Pulmonary artery endothelial cell (primary cell): Measurements from ENCODE around the gene NKX1-2. TPM values are rescaled to one million over a fixed set of nuclear protein-coding genes. Genes with fewer than 3 reads are reported as not detected.
A peak's percentile ranks its signal among the peaks of the same experiment; 100 is the strongest.
"Not testable (repeated sequence)": the region's sequence is repeated elsewhere in the genome, so short reads cannot be mapped to it uniquely, and the experiment has no call there.

Experiments used
- DNase-seq: peaks from one replicate; pipeline ENCODE4 v3.0.0-alpha.2; 2011; ENCODE audit warnings: low read depth, low spot score
- total RNA-seq: library from RNA; depleted of rRNA; stranded (reverse); fragments of >200 nt; gene quantifications from 2 replicates; pipeline ENCODE4 v1.2.3, GENCODE V29; 2014

NKX1-2 gene
- total RNA-seq, 1 donor from 2014 or later: not detected

DNA sequence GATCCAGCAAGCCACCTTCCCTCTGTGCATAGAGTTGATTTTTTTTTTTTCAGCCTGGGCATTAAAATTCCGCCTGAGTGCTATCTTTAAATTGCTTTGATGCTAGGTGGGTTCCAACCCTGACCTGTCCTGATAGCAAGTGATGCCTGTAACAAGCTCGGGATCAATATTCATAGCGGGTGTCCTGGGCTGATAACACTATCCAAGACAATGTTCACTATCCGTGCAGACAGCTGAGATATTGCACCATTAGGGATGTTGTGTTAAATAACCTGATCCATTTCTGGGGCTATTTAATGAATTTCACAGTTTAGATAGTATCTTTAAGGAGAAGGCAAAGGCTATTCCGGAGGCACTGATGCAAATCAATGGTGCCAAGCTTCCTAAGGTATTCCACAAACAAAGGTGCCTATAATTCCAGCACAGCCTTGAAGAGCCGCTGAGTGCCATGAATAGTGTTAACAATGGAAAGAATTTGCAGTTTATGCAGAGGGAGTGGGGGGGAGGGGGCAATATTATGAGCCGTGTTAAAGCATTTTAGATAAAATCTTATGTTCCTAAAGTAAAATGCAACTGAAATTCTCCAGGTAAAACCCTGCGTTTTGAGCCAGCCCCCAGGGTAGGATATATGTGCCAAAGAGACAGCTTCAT is 4.2 kb upstream of the NKX1-2 start:
- no peak for DNase-seq

DNA sequence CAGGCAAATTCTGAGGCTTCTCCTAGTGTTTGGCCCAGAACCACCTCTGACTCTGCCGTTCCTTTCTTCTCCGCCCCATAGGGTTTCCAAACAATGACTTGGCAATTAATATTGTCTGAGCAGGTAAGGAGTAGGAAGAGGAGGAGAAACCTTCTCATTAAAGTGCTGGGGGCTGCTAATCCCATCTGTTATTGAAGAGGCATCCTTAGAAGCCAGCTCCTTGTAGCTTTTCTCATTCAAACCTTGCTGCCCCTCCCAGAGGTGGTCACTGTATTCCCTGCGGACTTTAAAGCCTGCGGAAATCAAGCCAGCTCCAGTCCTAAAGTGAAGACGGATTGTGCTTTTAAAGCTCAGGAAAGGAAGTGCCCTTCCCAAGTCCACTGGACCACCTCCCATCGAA is 1.4 kb upstream of the NKX1-2 start:
- no peak for DNase-seq

DNA sequence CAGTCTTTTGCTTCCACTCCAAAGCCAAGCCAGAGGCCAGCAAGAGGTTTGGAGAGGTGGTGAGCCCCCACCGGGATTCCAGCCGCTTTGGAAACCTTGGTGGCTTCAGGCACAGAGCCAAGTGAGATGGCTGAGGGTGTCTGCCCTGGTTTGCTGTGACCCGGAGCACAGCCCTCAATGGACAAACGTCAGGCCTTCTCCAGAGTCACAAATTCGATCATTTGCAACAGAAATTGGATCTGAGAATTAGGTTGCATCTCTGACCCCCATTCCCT is 885 bp upstream of the NKX1-2 start:
- no peak for DNase-seq

DNA sequence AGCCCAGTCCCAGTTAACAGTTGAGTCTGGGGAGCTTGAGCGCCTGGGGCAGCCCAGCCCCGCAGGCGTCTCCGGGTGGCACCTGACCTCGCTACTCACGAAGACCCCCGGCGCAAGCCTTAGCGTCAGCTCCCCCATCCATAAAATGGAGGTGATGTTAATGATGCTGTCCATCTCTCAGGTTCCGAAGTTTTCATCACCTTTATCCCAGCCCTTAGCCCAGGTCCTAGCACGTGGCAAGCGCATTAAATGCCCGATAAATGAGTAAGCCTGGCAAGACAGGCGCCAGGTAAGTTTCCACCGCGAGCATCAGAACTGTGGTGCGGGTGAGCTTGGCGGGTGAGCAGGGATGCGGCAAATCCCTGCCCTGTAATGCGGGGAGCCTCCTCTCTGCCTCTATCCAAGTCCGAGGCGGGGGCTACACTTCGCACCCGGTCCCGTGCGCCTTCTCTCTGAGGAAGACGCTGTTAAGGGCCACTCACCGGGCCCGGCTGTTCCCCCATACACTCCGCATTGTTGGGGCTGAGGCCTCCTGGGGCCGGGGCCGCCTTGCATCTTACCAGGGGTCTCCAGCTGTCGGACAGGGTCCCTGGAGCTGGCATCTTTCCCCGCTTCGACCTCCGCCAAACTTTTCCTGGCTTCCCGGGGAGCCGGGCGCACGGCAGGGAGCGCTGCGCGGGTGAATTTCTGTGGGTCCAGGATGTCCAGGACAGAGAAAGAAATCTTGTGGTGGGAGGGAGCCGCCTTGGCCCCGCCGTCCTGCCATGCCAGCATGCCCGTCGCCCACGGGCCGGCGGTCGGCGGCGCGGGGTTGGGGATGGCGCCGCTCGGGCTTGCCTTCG is 444 bp downstream of the NKX1-2 start:
- DNase-seq: no peak

DNA sequence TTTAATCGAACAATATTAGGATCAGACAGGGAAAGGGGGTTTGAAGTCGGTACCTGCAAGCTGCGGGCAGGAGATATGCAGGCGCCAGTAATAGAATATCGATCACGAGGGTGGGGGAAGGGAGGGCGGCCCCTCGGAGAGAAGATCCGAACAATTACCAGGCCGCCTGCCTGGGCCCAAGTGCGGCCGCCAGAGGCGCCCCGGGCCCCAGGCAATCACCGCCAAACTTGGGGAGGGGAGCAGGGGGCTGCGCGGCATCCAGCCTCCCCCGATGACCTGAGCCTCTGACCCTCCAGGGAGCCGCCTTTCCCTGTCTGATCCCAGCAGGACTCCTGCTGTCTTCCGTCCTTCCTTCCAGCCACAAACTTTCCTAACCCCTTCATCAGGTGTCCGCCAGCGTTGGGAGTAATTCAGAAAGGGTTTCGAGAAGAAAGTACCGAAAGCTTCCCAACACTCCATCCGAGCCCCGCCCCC is 1.1 kb downstream of the NKX1-2 start:
- no peak for DNase-seq

DNA sequence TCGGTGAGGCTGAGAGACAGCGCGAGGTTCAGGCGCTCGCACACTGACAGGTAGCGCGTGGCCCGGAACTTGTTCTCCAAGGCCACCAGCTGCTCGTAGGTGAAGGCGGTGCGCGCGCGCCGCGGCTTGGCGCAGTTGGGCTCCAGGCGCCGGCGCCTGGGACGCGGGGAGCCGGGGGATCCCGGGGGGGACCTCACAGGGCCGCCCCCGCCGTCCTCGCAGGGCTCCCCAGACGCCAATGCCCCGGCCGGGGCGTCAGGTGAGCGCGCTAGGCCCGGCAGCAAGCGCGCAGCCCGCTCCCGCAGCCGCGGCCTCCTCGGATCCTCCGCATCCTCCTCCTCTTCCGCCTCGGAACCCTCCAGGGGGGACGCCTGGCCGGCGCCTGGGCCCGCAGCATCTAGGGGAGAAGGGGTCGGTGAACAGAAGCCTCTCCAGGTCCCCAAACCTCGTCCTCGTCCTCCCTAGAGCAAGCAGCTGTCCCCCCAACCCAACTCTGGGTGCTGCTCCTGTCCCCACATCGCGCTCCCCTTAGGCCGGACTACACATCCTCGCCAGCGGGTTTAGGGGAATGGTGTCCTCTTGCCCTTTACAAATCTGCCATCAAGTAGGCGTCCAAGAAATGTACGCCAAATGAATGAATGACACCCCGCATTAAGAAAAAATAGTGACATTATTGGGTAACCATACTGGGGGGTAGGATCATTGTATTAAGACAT is 1.9 kb downstream of the NKX1-2 start:
- DNase-seq: no peak

DNA sequence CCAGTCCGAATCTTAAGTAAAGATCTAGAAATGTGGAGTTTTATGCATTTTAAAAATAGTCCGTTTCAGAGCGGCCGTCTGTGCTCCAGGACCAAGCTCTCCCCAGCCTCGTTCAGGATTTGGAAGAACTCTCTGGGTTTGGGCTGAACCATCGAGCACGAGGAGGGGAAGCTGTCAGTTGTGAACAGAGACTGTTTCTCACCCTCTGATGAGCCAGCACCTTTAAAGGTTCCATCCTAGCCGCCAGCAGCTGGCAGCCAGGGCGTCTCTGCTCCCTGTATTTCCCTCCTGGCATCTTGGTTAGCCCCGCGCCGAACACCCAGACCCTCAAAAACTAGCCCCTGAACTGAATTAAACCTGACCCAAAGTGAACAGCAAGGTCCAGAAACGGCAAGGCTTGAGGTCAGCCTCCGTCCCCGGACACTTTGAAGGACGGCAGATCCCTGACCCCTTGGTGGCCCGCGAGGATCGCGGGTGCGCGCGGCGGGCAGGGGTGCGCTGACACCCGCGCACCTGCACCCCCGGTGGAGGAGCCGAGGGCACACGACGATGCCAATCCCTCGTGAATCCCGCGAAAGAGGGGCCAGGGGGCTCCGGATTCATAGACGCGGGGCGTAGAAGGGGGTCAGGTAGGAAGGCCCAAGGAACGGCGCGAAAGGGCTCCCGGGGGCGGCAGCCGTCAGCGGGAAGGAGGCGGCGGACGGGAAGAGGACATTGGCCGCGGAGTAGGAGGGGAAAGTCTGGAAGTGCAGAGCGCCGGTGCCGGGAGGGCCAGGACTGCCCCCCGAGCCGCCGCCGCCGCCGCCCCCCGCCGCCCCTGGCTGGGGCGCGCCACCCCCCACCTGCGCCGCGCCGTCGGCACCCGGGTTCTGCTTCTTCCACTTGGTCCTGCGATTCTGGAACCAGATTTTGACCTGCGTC is 2.7 kb downstream of the NKX1-2 start:
- DNase-seq: no peak

DNA sequence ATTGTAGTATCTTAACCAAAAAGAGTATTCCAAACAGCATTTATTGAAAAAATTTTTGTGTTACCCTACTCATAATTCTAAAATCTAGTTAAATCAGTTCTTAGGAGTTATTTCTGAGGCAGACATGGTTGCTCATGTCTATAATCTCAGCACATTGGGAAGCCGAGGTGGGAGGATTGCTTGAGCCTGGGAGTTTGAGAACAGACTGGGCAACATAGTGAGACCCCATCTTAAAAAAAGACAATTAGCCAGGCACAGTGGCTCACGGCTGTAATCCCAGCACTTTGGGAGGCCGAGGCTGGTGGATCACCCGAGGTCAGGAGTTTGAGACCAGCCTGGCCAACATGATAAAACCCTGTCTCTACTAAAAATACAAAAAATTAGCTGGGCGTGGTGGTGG is 8.1 kb downstream of the NKX1-2 start:
- DNase-seq: not testable (repeated sequence)

DNA sequence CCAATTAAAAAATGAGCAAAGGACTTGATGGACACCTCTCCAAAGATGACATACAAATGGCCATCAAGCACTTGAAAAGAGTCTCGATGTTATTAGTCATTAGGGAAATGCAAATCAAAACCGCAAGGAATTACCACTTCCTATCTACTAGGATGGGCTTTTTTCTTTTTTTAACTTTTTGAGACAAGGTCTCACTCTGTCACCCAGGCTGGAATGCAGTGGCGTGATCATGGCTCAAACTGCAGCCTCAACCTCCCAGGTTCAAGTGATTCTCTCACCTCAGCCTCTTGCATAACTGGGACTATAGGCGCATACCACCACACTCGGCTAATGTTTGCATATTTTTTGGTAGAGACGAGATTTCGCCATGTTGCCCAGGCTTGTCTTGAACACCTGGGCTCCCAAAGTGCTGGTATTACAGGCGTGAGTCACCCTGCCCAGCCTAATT is 13.6 kb downstream of the NKX1-2 start:
- no peak for DNase-seq

DNA sequence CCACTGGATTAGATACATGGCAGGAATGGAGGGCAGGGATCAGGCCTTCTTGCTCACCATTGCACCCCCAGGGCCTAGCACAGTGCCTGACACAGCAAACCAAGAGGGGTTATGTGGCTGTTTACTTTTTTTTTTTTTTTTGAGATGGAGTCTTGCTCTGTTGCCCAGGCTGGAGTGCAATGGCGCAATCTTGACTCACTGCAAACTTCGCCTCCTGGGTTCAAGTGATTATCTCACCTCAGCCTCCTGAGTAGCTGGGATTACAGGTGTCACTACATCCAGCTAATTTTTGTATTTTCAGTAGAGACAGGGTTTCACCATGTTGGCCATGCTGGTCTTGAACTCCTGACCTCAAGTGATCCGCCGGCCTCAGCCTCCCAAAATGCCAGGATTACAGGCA is 14.2 kb downstream of the NKX1-2 start:
- DNase-seq: not testable (repeated sequence)

DNA sequence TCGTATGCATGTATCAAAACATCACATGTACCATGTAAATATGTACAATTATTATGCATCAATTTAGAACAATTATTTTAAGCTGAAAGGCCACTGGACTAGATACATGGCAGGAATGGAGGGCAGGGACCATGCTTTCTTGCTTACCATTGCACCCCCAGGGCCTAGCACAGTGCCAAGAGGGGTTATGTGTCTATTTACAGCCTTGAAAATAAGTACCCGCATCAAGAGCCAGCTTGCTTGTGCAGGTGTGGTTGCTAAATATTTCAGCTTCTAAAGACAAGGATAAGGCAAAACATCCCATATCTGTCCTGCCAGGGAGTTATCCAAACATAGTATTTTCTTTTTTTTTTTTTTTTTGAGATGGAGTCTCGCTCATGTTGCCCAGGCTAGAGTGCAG is 16.4 kb downstream of the NKX1-2 start:
- DNase-seq: no peak

DNA sequence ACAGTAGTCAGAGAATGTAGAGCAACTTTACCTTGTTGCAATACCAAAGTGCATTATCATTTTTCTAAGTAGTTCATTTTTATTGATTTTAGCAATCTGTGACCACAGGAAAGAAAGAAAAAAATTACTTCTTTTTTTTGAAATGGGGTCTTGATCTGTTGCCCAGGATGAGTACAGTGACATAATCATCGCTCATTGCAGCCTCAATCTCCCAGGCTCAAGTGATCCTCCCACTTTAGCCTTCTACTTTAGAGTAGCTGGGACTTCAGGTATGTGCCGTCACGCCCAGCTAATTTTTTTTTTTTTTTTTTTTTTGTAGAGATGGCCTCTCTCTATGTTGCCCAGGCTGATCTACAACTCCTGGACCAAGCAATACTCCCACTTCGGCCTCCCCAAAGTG is 19.8 kb downstream of the NKX1-2 start:
- no peak for DNase-seq

DNA sequence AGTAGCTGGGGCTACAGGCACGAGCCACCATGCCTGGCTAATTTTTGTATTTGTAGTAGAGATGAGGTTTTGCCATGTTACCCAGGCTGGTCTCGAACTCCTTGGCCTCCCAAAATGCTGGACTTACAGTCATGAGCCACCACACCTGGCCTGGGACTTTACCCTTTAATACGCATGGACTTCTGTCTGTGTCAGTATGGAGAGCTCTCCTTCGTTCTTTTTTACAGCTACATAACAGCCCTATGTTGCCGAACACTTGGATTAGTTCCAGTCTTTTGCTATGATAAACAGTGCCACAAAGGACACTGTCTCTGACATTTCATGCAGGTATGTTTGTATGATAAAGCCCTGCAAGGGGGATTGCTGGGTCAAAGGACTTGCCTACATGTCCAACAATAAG is 20.3 kb downstream of the NKX1-2 start:
- no peak for DNase-seq

DNA sequence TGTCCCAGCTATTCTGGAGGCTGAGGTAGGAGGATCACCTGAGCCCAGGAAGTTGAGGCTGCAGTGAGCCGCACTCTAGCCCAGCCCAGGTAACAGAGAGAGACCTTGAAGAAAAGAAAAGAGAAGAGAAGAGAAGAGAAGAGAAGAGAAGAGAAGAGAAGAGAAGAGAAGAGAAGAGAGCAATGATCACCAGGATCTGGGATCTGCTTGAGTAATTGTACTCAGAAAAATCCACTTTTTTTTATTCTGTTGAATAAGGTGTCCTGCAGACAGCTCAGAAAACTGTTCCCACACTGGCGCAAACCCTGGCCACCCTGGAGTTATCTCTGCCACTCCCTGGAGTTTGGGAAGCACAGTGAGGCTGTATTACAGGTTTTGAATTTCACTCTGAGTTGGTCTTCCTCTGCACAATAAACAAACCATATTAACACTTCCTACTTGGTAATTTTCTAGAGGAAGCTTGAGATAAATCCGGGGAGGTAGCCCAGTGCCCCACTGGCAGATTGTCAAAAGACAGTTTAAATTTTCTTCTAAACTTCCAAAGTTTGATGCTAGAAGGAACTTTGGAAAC is 21.5 kb downstream of the NKX1-2 start:
- DNase-seq: no peak

DNA sequence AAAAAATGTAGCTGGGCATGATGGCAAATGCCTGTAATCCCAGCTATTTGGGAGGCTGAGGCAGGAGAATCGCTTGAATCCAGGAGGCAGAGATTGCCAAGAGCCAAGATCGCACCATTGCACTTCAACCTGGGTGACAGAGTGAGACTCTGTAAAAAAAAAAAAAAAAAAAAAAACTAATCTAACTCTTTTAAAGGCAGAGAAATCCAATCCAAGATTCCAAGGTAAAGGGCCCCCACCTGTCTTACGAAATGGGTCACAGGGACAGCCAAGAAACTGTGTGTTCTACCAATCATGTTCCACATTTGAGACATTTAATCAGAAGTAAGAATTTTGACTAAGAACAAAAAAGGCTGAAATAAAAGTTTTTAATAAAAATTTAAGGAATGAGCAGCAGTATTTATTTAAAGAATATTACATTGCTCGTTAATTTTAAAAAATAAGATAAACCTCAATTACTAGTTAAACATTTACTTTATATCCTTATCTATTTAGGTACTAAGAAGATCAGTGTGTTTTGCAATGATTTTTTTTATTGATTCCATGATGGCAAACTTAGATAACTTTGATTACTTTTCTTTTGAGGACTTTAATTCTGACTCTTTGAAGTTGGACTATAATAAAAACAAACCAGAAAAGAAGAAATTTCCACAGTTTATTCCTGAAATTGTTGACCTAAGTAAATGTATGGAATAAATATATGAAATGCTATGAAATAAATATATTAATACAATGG is 24.4 kb downstream of the NKX1-2 start:
- no peak for DNase-seq

DNA sequence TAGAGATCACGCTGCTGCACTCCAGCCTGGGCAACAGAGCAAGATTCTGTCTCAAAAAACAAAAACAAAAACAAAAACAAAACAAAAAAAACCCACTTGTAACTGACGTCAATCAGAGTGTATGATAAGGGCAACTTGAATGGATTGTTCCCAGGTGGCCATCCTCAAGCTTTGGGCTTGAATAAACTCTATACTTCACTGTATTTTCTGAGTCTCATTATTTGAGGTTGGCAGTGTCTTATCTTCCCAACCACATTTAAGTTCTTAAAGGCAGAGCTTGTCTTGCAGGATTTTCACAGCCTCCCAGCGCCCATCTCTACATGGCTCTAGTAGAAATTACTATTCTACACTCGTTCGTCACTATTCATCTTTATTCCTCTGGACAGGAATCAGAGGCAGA is 26.0 kb downstream of the NKX1-2 start:
- DNase-seq: no peak

DNA sequence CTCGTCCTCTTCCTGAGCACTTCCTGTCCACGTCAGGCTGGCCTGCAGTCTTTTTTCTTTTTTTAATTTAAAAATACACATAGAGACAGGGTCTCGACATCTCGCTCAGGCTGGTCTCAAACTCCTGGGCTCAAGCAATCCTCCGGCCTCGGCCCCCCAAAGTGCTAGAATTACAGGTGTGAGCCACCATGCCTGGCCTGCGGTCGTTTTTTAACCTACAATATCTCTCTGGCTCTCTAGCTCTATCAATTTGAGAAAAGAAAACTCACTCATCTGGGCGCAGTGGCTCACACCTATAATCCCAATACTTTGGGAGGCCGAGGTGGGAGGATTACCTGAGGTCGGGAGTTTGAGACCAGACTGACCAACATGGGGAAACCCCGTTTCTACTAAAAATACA is 27.1 kb downstream of the NKX1-2 start:
- DNase-seq: no peak

DNA sequence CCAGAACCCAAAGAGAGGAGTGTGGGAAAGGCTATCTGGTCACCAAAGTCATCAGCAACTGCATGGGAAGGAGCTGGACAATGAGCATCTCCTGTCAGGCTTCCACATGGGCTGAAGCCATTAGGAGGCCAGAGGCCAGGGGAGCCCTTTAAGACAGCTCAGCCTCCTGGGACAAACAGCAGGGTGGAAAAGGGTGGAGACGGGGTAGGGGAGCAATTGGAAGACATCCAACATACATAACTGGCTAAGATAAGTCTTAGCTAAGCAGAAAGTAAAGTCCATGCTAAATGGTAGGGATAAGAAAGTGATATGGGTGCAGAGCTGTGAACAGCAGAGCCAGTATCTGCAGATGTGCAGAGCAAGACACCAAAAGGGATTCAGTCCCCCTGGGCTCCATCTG is 29.6 kb downstream of the NKX1-2 start:
- no peak for DNase-seq

DNA sequence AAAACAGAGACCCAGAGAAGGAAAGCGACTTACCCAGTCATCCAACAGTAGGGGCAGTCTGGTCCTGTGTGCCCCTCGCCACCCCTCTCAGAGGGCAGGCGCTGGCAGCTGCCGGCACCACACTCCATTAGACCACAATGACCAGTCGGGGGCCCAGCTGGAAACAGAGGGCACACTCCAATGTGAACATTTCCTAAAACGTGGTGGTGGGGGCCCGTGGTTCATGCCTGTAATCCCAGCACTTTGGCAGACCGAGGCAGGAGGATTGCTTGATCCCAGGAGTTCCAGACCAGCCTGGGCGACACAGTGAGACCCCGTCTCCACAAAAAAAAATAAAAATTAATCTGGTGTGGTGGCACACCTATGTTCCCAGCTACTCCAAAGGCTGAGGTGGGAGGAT is 30.2 kb downstream of the NKX1-2 start:
- DNase-seq: no peak

DNA sequence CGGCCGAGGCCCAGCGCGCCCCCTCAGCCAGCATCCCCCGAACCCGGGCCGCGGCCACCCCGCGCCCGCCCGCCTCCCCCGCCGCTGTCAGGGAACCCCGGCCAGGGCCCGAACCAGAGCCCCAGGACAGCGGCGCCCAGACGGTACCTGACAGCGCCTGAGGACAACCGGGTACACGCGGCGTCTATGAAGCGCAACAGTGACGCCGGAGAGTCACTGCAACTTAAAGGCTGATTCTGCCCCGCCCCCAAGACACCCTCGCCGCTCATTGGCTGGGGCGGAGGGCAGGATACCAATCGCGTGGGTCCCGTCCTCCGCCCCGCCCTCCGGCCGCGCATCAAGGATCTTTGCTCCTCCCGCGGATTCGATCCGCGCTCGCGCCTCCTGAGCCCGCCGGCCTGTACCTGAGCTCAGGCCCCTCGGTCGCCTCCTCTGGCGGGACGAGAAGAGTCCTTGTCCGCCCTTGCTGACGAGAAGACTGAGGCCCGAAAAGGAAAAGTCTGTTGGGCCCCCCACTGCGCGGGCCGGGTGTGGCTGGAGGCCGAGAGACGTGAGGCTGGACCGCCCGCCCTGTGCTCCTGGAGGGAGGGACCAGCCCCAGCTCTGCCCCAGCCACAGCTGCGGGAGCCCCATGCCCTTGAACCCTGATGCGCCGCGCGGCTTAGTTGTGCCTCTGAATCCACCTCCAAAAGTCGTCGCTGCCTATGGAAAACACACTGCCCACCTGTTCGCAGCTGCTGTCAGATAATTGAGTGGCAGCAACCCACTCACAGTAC is 30.9 kb downstream of the NKX1-2 start, which contains the start of gene OAT:
OAT (minus strand) TSS at position 198 of the 776 bp plus-strand sequence. CDS start 6,752 bp downstream, outside the sequence.
- DNase-seq: peak; percentile 69
